GM18907 (cell line): Measurements from ENCODE around the gene ADAMTS2.

Experiments
- ATAC-seq: cut with Tn5 transposase; IDR thresholded peaks from one replicate; pipeline ENCODE4 v1.9.1; 2021; ENCODE audit warnings: mild to moderate bottlenecking, moderate library complexity; ENCODE audit not compliant: unreplicated experiment

Gene ADAMTS2

DNA sequence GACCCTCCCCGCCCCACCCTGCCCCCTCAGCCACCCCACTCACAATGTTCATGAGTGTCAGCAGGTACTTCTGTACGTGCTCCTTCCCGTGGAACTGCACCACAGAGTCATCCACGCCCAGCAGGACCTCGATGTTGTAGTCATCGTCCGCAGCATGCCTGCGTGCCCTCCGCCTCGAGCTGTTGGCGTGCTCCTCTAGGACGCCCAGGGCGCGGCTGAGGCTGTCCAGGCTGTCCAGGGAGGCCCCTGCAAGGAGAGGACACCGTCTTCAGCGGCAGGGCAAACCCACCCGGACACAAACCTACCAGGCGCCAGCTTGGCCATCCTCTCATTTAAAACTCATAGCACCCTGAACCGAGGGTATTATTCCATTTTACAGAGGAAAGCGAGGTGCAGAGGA is 137.8 kb downstream of the ADAMTS2 start:
- ATAC-seq, result no peak

DNA sequence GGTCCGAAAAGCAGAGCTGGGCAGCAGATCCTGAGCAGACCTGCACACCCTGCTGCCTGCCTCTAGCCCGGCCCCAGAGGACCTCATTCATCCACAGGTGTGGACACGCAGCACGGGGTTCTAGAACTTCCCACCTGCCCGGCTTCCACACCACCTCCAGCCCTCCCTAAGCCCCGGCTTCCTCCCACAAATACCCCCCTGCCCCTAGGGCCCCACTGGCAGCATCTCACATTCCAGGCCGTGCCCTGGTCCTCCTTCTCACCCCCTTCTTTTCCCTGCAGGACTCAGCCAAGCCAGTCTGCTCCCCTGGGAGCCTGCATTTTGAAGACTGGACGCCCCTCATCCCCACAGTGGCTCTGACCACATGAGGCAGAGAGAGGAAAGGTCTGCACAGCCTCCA is 138.9 kb downstream of the ADAMTS2 start:
- no peak for ATAC-seq

DNA sequence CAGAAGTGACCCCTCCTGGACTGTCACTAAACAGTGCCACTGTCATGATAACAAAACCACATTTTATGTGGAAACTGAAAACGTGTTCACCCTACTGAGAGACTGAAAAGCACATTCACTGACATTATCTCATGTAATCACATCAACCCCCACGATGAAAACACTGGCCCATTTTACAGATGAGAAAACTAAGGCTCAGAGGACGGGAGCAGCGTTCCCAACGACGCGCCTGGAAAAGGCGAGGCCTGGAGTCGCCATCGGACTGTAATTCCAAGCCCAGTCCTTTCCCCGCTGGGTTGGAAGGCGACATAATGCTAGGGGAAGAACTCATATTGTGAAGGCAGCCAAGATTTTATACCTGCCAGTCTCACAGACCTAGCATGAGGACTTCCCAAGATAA is 140.0 kb downstream of the ADAMTS2 start:
- ATAC-seq, result no peak

DNA sequence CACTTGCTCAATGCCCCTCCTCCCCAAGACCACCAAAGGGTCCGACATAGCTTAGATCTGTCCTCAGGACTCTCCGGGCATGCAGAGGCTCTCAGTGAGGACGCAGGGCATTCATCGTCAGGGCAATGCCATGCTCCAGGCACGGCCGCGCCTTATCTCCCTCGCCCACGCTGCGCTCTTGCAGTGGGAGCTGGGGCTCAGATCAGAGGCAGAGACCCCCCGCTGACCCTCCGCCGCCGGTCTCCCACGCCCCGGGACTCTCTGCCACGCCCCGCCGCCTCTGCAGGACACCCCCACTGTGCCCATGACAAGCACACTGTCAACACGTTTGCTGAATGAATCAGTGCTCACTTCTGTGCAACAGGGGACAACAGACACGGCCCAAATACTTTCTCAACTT is 140.7 kb downstream of the ADAMTS2 start:
- ATAC-seq, result no peak

DNA sequence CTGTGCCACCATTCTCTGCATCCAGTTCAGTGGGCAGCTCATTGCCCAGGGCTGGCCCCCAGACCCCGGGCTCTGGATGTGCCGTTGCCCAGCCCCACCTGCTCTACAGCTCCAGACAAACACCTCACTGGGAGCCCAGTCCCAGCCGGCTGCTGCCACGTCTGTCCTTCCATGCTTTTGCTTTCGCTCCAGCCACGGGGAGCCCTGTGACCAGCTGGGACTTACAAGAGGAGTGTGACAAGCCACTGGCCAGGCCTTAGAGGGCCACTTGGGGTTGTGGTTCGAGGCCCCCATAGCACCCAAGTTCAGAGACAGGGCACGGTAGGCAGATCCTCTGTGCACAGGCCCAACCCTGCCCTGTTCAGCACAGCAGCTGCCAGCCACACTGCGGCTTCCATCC is 142.0 kb downstream of the ADAMTS2 start:
- ATAC-seq, result no peak

DNA sequence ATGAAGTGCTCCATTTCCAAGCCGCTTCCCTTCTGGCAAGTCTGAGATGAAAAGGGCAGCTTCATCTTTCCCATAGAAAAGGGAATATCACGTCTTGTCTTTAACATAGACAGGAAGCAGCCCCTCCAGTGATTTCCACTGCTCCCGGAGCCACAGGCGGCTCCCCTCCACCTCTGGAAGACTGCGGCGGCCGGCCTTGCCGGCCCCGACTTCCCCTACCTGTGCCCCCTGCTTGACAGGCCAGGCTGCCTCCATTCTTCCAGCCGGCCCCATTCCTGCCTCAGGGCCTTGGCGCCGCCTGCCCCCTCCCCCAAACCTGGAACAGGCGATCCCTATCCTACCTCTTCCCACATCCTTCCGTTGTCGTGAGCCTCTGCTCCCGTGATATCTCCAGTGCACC is 143.3 kb downstream of the ADAMTS2 start:
- ATAC-seq, result no peak

DNA sequence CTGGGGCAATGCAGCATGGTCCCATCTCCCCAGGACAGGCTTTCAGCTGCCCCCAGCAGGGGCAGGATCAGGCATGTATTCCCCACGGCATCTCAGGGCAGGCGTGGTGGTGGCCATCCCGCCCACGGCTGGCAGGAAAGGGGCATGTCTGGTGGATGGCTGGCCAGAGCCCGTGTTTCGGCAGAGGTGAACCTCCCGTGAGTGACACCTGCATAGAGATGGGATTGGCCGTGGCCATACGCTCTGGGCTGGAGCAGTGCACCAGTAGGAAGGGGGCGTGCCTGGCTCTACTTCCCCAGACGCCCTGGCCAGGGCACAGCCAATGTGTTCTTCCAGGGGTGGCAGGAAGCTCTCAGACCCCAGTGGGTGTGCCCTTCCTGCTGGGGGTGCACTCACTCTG is 146.0 kb downstream of the ADAMTS2 start:
- no peak for ATAC-seq

DNA sequence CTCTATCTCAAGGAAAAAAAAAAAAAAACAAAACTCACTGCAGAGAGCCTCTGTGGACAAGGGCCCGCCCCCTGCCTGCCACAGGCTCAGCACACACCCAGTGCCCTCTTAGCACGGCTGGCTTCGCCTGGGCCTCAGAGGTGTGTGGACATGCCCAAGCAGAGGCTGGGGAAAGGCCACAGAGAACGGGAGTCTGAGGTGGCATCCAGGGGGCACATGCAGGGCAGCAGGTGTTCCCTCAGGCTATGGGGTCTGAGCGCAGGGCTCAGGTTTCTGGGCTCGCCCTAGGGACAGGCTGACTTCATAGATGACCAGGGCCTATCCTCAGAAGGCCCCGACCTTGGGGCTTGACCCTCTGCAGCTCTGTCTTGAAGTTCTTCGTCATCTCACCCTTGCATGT is 146.4 kb downstream of the ADAMTS2 start:
- no peak for ATAC-seq

DNA sequence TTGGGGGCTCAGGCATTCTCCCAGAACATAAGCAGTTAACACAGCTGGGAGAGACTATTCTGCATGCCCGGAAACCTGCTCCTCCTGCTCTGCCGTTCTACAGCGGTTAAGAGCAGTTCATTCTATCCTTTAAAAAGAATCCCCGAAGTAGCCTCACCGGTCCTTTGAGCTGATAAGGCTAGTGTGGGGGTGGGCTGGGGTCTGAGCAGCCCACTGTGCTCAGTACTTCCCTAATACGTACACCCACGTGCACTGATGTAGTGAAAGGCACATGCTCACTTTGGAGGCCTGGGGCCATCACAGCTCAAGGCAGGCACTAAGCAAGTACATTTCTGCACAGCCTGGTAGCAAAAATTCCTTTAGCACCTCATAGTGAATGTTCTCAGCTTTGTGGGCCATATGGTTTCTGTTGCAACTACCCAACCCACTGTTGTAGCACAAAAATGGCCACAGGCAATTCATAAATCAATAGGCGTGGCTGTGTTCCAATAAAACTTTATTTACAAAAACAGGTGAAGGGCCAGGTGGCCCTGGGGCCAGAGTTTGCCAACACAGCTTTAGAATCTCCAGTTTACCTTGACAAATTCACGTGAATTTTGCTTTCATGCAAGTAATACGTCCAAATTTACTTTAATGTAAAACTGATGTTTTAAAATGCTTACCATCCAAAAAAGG is 148.7 kb downstream of the ADAMTS2 start:
- ATAC-seq, result no peak

DNA sequence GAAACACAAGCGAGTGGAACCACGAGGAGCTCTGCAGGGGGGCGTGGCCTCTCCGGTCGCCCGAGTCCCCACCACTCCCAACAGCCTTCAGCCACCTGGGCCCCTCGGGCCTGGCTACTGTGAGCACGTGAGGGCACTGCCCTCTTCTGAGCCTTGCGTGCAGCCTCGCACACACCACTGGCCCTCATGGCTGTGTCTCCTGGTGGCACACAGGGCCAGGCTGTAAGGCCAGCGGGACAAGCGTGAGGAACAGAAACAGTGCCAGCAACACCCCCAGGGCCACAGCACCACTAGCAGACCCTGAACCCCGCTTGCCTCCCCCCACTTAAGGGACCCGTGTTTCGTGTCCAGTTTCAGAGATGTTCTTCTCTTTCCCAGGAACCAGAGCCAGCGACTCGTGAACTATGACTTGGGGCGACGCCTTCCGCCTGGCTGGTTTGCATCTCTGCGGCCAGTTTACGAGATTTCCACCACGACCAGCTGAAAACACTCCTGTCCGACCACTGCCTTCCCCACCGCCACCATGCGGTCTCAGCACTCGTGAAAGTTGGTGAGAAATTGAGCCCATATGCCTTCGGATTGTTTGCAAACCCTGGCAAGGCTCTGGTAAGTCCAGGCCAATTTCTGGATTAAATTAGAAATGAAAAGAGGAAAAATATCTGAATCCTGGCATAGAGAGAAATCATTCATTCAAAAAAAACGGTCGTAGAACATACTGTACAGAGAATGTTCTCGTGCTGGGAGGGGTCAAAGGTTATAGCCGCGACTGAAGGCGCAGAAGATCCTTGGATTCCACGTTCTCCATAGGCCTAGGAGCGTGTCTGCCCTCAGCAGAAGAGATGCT is 149.5 kb downstream of the ADAMTS2 start:
- ATAC-seq, result no peak

DNA sequence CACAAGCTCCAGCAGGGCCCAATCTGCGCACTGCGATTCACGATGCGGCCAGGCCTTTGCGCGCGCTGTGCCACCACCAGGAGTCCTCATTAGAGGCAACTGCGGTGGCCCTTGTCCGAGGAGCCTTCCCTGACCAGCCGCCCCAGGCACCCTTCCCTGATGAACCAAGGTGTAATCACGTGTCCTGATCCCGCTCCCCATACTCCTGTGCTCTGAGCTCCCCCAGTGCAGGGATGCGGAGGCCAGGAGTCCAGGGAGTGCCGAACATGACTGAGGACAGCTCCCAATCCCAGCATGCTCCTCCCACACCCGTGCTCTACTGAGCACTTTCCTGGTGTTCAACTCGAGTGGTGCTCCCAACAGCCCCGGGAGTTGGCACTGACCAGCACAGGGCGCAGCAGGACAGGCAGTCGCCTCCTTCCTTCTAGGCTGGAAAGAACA is 150.3 kb downstream of the ADAMTS2 start:
- no peak for ATAC-seq

DNA sequence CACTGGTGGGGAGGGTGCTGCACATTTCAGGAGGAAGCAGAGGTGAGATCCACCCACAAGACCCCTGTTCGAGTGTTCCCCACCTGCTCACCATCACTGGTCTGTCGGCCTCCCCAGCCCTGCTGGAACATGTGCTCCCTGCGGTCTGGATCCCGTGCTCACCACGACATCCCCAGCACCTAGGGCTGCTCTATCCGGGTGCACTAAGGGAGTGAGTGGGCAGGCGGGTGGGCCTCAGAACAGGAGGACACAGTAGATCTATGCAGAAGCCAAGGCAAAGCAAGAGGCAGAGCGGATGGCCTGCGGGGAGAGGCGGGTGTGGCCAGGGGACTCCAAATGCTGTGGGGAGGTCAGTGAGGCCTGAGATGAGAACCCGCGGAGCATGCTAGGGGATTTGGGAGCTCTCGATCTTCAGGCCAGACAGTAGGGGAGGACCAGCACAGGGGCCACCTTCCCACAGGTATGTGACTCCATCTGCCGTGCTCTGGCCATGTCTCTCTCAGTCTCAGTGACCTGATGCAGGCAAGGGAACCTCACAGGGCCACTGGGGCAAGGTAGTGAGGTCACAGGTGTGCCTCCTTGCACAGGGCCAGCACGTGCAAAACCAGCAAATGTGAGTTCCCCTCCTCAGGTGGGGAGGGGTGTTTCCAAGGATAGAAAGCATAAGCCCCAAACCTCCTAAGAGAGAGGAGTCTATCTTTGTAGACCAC is 150.9 kb downstream of the ADAMTS2 start:
- no peak for ATAC-seq

DNA sequence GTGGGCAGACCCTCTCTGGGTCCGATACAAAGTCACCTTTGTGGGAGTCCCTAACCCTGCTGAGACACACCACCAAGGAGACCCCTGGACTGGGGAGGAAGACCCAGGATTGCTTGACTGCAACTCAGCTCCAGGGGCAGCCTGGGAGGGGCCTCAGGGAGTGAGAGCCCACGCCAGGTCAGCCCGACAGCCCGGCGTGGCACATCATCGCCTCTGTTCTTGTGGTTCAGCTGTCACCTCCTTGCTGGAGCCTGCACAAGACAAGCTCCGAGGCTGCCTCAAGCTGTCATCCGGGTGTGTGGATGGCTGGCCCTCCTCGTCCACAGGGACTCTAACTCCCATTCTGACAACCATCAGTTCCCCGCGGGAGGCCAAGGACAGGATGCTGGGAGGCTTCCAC is 151.5 kb downstream of the ADAMTS2 start:
- no peak for ATAC-seq

DNA sequence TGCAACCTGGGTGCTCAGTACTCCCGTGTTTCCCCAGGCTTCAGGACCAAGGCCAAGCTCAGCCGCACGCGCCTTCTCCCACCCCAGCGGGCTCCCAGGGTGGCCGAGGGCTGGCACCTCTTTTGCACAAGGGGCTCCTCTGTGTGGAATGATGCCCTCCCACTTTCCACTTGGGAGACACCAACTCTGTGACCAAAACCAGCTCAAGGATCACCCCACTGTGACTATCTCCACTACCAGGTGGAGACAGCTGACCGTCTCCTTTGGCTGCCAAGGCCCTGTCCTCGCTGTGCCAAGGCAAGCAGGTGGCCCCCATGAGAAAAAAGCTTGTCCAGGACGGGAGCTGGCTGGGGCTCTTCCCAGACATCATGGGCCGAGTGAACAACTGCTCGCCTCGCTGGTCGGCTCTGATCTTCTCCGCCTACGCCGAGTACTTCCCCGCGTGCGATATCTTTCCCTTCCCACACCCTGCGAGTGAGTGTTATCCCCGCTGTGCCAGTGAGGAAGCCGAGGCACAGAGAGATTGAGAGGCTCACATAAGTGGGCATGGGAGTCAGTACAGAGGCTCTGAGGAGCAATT is 152.3 kb downstream of the ADAMTS2 start:
- ATAC-seq, result no peak

DNA sequence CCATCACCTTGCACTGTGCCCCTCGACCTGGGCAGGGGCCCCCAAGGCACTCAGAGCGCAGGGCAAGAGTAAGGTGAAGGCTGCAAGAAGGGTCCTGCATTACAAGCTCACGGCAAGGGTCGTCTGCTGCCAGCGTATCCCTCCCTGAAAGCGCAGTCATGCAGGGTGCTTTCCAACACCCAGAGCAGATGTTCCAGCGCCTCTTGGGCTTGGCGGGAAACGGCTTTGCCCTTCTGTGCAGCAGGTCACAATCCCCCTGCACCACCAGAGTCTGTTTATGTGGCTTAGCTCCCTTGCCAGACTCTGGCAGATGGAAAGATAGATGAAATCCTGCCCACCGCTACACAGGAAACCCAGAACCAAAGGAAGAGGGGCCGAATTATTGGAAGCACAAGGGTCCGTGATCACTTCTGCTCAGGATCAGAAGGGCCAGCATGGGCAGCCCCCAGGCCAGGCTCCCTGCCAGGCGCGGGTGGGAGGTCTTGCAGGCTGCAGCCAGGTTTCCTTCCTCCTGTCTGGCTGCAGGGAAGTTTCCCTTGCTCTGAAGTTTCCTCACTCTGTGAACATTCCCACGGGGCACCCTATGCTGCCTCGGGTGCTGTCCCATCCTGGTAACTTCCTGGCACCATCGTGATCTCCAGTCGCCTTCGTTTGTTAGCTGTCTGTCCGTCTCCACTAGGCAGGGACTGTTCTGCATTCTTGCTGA is 152.9 kb downstream of the ADAMTS2 start:
- no peak for ATAC-seq

DNA sequence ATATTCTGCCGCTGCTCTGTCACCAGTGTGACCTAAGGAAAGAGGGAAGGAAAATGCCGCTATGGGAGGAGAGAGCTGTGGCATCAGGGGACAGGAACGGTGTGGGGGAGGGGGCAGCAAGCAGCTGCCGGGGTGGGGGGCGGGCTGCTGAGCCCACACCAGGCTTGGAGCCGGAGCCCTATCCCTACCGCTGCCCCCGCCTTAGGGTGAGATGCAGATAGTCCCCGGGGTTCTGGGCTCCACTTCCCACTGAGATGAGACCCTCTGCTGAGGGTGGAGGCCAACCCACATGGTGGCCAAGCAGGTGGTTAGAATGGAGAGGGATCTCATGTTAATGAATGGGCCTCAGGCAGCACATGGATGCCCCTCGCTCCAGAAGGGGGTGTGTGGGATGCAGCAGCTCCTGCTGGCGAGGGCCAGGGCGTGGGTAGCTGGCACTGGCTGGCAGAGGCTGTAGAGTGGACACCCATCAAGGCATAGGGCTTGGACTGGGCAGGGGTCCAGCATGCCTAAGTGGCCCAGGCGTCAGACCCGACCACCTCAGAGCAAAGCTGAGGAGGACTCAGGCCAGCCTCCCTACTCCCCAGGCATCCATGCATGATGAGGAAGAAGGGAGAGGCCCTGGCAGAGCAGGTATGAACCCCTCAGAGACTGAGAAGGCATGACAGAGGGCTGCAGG is 153.6 kb downstream of the ADAMTS2 start:
- ATAC-seq, result no peak

DNA sequence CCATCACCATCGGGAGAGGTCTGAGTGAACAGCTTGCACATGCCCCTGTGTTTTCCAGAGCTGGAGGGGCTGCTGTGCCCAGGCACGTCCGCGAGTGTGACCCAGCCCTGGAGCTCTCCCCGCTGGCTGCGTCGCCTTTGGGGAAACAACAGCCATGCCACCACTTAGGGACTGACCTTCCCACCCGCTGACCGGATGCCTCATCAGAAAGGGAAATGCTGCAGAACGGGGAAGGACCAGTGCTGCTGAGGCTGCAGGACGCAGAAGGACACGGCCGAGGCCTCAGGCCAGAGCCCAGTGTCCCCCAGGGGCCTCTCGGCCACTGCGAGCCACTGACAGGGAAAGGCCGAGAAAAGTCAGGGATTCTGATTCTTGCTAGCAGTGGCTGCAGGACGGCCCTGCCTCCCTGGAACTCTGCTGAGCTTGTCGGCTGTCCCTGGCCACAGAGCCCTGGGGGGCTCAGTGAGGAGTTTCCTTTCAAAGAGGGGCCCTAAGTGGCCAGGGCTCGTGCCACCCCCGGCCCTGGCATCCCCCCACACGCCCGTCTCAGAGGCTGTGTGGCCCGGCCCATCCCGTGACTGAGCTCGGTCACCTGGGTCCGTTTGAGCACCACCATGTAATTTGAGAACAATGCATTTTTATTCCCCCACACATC is 154.3 kb downstream of the ADAMTS2 start:
- no peak for ATAC-seq

DNA sequence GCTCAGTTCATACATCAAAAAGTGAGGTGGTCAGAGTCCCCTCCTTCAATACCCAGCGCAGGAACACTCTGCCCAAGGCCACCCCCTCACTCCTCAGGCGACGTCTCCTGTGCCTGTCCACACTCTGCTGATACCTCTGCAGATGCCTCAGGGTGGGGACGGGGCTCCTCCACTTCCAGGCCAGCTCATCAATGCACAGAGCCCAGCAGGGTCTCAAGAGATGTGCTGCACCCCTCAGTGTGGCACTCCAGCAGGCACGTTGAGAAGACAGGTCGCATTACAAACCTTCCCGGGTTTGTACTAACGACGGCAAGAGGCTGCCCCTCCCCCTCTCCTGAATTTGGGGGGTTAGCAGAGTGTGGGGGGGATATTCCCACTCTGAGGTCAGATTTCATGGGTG is 156.6 kb downstream of the ADAMTS2 start:
- ATAC-seq, result no peak

DNA sequence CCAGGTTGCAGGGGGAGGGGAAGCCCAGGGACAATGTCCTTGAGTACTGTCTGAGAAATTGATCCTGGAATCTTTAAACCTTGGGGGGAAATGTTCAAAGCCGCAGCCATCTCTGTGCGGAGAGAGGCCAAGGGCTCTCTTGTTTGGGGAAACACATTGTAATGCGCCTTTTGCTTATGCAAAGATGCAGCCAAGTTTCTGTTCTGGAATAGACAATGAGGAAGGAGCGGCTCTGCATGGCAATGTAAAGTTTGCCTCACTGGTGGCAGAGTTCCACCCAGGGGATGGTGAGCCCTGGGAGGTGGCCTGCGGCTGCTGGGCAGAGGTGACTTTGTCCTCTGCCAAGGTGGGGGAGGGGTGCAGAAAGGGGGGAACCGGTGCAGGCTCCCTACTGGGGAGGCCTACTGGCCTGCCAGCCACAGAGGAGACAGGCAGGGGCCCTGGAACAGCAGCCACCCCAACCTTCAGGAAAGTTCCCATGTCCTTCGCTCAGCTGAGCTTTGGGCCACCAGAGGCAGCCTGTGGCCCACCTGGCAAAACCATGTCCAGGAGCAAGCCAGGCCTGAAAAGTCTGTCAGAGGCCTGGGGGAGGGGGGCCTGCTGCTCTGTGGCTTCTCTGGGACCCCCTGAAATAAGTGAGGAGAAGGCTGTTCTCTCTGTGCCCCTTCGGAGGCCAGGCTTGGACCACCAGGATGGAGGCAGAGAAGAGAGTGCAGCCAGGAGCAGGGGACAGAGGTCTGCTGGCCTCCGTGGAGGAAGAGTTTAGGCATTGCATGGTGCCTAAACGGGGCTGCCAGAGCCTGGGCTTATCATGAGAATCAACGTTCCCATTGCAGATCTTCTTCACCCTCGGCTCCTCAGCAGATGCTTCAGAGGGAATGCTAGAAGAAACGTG is 157.3 kb downstream of the ADAMTS2 start:
- ATAC-seq, result no peak
